NCI-H748 (cell line): ENCODE measurements around the gene SPATA20.
A peak's percentile ranks its signal among the peaks of the same experiment; 100 is the strongest.

Experiments
- DNase-seq: peaks from one replicate; lab custom pipeline; 2025; ENCODE audit not compliant: unreplicated experiment; lab: John Stamatoyannopoulos, UW

Gene SPATA20

GRCh38 chr17:50547035-50547735 lies at the start of gene SPATA20:
Gene SPATA20 (plus strand): TSS chr17:50547174. CDS start chr17:50547209, 35 bp downstream.
- peak; percentile 91 for DNase-seq

DNA sequence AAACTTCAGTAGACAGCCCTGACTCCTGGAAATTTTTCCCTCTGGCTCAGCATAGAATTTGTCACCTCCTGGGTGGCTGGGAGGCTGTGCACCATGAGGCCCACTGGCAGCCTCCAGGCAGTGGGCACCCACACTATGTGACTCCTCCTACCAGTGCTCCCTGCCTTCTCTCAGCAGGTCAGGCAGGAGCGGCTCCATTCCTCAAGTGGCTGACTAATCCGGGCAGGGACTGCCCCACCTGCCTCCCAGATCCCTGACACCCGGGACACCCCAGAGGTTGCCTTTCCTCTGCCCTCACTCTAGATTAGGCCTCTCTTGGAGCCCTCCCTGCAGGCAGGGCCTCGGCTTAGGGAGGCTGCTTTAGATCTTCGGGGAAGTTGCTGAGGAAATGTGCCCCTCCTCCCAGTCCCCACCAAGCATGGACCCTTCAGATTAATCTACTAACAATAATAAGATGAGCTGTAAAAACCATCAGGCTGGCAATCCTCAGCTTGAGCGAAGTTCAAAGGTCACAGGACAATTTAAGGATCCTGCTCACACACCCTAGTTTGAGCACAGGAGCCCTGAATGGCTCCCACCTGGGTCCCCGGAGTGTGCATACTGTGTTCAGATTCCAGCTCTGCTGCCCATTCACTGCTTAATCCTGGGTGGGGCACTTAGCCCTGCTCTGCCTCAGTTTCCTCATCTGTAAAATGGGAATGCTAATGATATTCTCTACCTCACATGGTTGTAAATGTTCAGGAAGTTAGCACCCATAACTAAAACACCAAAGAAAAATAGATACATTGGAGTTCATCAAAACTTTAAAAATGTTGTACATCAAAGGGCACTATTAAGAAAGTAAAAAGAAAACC lies 48.7 kb upstream of the SPATA20 start:
- DNase-seq = no peak

DNA sequence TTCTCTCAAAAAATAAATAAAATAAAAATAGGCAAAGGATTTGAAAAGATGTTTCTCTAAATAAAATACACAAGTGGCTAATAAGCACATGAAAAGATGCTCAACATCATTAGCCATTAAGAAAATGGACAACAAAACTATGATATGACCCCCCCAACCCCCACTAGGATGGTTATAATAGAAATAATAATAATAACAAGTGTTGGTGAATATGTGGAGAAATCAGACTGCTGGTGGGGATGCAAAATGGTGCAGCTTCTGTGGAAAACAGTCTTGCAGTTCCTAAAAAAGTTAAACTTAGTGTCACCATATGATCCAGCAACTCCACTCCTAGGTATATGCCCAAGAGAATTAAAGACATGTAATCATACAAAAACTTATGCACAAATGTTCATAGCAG lies 47.7 kb upstream of the SPATA20 start:
- no peak for DNase-seq

DNA sequence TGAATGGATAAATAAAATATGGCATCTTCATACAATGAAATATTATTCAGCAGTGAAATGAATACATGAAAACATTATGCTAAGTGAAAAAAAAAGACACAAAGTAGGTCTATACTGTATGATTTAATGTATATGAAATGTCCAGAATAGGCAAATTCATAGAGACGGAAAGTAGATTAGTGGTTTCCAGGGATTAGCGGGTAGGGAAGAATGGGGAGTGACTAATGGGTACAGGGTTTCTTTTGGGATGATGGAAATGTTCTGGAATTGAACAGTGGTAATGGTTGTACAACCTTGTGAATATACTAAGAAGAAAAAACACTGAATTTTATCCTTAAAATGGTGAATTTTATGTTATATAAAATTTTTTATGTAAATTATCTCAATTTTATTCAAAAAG lies 47.3 kb upstream of the SPATA20 start:
- no peak for DNase-seq

DNA sequence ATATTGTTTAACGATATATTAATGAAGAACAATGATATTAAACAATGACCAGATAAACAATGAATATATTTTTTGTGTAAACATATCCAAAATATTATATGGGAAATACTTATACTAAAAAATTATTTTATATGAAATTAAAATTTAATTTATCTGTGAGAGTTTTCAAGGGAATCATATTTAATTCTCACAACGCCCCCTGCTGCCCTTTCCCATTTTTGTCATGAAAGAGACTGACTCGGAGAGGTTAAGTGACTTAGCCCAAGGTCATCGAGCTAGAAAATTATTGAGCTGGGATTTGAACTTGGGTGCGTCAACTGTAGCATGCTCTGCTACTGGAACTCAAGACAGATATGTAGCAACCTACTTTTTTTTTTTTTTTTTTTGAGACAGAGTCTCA lies 45.9 kb upstream of the SPATA20 start:
- no peak for DNase-seq

- DNase-seq = no peak
Observed at GRCh38 chr17:50502301-50502990, 44.5 kb upstream of the SPATA20 start.

DNA sequence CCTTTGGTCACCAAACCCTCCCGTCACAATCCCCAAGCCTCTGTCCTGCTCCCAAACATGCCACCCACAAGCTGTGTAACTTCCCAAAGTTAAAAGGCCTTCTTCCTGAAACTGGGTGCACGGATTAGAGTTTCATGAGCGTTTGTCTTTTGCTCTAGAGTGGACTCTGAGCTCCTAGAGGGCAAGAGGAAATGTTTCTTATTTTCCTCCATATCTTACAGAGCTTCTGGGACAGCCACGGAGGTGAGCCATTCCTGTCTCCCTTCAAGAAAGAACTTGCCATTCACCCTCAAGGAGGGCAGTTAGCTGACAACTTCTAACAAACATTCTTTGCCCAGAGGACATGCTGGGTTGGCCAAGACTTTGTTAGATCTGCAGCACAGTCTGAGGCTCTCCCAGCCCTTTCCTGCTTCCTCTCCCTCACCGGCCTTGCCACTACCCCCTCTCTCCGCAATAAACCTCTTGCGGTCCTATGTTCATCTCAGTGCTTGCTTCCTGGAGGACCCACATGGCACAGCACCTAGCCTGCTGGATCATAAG lies 41.3 kb upstream of the SPATA20 start:
- no peak for DNase-seq

GRCh38 chr17:50506298-50506697 lies 40.7 kb upstream of the SPATA20 start:
- no peak for DNase-seq

GRCh38 chr17:50507871-50508572 lies 39.0 kb upstream of the SPATA20 start, which contains the start of gene MYCBPAP:
Gene MYCBPAP (plus strand): TSS chr17:50508439. CDS start chr17:50508675, 236 bp downstream.
- peak; percentile 89 for DNase-seq

- no peak for DNase-seq
Observed at GRCh38 chr17:50508573-50509460, 38.2 kb upstream of the SPATA20 start.

DNA sequence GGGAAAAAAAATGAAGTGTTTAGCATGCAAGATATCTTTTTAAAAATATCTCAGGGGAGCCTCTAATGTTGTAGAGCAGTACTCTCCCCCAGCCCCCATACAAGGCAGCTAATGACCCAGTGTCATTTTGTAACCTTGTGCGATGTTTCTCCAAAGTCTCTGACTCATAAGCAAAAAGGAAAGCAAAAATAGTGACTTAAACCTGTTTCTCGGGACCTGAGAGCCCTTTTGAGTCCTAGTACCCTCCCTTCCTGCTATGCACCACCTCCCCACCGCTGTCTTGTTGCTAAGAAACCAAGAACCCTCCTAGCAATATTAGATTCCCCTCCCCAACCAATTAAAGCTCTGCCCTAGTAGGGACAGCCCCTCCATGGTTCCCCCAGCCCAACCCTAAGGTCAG lies 35.9 kb upstream of the SPATA20 start:
- no peak for DNase-seq

- no peak for DNase-seq
Observed at GRCh38 chr17:50513495-50513894, 33.5 kb upstream of the SPATA20 start.

DNA sequence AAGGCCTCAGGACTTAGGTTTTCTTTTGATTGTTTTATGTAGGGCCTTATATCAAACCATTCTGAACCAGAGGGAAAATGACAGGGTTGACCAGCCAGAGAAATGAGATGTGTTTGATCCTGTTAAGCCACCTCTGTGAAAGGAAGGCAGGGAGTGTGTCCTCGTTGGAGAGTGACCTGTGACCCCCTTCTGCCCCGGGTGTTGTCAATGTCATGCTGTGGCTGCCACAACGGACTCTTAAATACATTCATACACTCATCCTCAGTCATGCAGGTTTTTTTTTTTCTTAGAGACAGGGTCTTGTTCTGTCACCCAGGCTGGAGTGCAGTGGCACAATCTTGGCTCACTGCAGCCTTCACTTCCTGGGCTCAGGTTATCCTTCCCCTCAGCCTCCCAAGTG lies 32.6 kb upstream of the SPATA20 start:
- DNase-seq = no peak

- DNase-seq = no peak
Observed at GRCh38 chr17:50514936-50515702, 31.9 kb upstream of the SPATA20 start.

DNA sequence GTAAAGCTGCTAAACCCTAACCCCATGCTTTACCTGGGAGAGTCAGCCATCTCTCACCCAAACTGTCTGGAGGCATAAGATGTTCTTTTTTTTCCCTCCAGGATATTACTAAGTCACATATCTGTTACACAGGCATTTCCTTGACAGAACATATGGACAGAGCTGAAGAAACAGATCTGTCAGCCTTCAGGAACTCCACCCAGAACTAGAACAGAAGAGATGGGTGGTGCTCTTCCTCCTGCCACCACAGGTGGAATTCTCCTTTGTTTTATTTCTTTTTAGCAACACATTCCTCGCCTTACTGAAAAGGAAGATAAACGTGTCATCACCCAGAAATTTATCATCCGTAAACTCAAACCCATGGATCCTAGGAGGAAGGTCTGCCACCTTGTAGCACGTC lies 30.0 kb upstream of the SPATA20 start:
- DNase-seq = no peak

DNA sequence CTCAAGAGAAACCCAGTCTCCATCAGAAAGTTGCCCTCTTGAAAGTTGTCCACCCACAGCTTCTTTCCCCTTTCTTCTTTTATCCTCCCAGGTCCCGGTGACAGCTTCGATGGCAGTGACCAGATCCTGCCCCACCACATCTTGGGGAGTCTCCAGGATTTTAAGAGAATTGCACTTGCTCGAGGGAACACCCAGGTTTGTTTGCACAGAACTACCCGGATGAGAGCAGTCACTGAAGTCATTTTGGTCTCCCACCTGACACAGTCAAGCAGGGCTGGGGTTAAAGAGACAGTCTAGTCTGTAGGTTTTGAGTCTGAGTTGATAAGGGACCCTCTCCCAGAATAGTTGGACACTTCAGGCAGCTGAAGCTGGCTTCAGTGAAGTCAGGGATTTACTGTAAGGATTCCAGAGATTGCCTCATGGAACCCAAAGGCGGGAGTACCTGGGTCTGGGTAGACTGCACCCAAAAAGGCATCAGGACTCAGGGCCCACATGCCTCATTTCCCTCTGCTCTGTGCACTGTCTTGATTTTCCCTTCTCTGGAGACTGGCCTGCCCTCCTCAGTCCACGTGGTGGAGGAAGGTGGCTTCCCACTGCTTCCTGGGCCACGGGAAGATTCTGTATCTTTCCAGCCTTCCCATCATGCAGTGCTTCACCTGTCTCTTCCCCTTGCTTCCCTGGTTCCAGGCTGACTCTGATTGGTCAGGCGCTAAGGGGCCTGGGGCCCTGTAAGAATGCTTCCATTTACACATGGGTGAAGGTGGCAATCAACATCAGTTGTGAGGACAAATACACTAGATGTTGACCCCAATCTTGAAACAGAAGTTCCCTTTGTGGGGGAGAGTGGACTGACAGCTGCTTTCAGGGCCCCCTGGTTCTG lies 29.2 kb upstream of the SPATA20 start:
- DNase-seq = no peak

DNA sequence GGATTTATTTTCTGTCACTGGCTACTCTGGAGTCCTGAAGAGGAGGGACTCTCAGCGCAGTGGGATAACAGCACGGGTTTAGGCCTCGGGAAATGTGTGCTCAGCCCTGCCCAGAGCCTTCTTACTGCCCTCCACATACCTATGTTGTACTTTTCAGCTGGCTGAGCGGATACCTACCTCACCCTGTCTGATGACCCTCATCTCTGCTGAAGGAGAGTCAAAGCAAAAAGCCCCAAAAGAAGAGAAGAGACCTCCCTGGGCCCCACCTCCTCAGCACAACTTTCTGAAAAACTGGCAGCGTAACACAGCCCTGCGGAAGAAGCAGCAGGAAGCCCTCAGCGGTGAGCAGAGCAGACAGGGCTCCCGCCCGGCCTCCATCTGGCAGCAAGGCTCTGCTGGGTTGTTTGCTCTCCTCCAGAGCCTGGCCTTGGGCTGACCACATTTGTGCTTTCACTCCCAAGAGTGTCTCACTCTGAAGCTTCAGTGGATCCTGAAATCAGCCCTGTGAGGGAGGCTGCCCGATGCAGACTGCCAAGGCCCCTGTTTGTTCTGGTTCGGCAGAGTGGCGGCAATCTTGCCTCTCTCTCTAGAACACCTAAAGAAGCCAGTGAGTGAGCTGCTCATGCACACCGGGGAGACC lies 28.5 kb upstream of the SPATA20 start:
- no peak for DNase-seq
